ENCODE results near the gene ST7.

ST7 gene

GRCh38 chr7:116979430-116979829 is 26.1 kb downstream of the ST7 start:
- DNase-seq (ENCODE audit: low read depth), result no peak

DNA sequence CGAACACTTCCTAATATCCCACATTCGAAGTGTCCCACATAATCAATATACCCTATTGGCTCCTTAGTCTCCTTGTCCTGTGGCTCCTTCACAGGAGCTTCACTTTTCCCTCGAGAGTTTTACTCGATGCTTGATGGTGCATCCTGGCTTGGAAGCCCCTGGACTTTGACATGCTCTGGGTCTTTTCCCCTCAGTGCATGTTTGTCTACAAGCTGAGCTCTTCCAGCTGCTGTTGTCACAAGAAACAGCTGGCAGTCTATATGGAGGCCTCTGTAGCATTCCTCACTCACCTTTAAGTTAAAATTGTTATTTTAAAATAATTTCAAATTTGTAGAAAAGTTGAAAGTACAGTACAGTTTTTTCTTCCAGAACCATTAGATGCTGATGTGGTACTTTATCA is 27.1 kb downstream of the ST7 start:
- no peak for DNase-seq (ENCODE audit: low read depth)

- DNase-seq (ENCODE audit: low read depth), result no peak
These were observed 28.6 kb downstream of the ST7 start for GRCh38 chr7:116981939-116982338.

DNA sequence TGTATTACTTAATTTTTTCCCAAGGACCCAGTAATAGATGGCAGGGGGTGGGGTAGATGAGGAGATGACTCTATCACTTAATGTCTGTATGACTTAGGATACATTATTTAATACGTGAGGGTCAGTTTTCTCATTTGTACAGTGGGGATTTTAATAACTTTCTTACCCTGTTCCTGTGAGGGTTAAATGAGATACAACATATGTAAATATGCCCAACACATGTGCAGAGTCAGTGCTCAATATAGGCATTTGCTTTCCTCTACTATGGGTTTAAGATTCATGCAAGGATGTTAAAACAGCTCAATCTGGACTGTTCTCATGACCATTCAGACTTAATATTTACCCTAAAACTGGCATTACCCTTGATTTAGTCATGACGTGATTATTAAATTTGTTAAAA is 31.2 kb downstream of the ST7 start:
- no peak for DNase-seq (ENCODE audit: low read depth)

GRCh38 chr7:116984917-116985316 is 31.6 kb downstream of the ST7 start:
- no peak for DNase-seq (ENCODE audit: low read depth)

DNA sequence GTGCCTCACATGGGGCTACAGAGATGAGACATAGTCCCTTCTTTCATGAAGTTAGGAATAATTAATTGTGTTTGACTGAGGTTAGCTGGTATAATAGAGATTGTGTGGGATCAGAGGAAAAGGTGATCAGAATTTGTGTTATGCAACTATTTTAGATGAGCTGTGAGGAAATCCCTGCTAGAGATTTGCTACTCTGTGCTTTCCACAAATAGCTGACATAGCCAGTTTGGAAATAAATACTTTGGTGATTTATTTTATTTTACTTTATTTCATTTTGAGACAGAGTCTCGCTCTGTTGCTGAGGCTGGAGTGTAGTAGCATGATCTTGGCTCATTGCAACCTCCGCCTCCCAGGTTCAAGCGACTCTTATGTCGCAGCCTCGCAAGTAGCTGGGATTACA is 32.3 kb downstream of the ST7 start:
- no peak for DNase-seq (ENCODE audit: low read depth)

DNA sequence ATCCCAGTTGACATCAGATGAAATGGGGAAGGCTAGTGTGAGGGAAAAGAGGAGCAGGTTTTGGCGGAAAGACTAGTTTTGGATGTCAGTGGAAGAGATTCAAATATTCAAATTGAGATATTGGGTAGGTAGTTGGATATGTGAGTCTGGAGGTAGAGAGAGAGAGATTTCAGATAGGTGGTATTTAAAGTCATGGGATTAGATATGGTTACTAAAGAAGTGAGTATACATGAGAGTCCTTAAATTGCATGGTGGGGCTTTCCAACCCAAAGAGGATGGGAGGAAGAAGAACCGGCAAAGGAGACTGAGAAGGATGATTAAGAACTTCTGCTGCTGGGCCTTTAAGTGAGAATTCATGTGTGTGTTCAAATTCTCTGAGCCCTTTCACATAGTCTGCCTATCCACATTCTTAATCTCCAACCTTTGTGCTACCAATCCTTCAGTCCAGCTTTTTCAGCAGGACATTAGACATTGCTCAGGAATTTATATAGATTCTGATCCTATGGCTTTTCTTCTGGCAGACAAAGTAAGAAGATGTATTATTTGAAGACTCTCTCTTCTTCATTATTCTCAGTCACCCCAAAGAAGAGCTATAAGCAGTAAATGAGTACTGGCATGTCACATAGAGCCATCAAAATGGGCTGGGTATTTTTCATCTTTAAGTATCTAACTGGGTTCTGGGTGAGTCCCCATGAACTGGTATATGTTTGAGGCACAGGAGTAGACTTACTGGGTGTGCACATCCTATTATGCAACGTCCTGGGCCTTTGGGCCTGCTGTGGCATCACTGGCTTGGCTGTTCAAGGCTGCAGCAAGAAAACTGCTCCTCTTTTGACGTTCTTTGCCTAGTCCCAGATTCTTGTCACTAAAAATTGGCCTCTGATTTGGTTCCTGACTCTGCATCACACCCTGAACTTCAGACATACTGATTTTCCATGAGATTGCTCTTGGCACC is 33.6 kb downstream of the ST7 start:
- no peak for DNase-seq (ENCODE audit: low read depth)

DNA sequence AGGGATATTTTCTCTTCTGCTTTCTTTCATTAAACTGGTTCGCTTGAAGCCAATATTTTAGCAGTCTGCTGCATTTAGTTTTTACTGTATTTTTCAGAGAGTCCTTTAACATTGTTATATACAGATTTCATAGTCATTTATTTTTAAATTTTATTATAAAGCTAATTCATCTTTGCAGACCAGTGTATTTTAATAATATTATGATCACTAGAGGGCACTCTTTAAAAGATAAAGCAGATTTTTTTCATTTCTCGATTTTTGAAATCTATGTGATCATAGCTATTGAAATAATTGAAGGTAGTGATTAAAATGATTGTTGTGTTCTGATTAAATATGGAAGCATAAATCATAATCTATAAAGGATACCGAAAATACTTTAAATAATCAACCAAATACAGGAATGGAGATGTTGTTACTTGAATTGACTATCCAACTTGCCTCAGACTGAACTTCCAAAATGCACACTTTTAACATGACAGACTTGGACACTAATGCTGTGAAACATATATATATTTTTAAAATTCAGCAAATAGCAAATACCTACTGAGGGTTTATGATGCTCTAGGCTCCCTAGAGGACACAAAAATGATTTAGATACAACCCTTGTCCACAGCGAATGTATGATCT is 35.2 kb downstream of the ST7 start:
- no peak for DNase-seq (ENCODE audit: low read depth)

GRCh38 chr7:116990056-116990455 is 36.8 kb downstream of the ST7 start:
- DNase-seq (ENCODE audit: low read depth), result no peak

- DNase-seq (ENCODE audit: low read depth), result no peak
These were observed 37.9 kb downstream of the ST7 start for GRCh38 chr7:116991233-116991632.

DNA sequence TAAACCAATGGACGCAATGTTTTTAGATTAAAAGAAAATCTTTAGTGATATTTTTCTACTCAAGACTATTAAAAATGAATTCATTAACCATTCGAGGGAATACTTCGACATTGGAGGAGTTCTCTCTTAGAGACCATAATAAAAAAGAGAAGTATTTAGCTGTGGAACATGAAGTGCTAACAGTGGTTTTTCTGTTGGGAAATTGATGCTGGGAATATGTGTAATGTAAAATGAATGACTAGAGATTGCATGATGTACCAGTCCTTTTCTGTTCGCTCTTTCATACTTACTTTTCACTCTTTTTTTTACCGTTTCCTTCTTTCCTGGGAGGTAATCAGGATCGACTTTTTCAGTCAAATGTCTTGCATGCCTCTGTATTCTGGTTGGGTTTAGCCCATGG is 41.3 kb downstream of the ST7 start:
- DNase-seq (ENCODE audit: low read depth), result no peak

DNA sequence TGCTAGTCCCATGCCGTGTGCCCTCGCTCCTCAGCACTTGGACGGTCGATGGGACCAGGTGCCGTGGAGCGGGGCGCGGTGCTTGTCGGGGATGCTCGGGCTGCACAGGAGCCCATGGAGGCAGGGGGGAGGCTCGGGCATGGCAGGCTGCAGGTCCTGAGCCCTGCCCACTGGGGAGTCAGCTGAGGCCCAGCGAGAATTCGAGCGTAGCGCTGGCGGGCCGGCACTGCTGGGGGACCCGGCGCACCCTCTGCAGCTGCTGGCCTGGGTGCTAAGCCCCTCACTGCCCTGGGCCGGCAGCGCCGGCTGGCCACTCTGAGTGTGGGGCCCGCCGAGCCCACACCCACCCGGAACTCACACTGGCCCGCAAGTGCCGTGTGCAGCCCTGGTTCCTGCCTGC is 44.7 kb downstream of the ST7 start:
- DNase-seq (ENCODE audit: low read depth), result no peak

DNA sequence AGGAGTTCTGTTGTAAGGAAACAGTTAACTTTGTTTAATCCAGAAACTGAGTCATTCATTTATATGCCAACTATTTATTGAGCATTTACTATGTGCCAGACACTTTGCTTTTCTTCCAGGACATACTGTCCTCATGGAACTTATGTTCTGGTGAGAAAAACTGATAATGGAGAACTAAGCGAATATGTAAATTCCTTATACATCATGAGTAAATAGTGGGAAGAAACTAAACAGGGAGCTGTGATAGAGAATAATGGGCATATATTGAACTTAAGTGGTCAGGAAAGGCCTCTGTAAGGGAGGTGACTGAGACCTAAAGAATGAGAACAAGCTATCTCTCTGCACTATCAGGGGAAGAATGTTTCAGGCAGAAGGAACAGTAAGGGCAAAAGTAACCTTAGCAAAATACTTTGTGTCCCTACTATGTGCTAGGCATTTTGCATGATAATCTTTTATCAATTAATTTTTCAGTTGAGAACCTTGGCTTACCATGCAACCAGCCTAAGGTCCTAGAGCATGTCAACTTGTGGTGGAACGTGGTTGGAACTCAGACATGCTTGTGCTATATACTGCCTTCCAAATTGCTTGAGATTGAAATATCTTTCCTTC is 45.4 kb downstream of the ST7 start:
- no peak for DNase-seq (ENCODE audit: low read depth)

DNA sequence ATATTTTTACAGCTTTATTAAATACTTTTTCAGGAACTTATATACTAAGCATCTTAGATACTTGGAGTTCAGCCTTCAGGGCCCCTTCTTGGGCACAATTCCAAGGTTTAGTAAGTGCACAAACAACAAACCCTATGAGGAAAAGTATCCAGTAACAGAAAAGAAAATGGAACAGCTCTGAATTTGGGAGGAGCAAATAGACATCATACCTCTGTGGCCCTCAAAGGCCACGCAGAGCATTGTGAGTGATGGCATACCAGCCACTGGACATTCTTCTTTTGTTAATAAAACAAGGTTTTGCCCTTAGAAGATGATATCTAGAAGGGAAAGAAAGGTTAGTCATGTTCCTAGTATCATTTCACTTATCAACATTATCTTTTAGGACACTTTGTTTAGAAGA is 46.0 kb downstream of the ST7 start:
- DNase-seq (ENCODE audit: low read depth), result no peak

DNA sequence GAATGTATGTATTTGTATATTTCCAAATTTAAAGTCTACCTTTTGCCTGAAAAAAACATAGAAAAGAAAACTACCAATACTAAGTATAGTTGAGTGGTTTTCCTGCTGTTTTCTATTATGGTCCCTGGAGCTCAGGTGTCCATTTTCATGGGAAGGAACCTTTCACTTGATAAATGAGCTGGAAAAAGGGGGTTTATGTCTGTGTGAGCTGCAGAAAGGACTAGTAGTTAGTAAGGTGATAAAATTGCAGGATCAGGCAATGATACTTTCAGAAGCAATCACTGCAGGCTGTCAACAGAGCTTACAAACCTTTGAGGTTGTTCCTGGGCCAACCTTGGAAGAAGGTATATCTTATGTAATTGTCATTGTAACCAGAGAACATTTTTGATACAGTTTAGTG is 48.0 kb downstream of the ST7 start:
- no peak for DNase-seq (ENCODE audit: low read depth)

DNA sequence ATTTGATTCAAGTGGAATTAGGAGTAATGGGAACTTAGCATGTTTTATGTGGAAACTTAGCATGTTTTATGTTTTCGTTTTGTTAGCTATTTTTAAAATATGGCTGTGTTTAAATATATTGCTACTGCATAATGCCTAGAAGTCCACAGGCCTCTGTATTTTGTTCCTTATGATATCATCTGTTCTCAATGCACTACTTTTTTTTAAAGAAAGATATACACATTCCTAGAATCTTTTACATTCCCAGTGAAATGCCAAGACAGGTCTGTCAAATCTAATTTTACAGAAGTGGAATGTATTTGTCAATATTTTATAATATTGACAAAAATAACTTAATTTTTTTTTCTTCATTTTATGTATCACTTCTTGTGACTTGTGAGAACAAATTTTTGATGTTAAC is 51.6 kb downstream of the ST7 start:
- DNase-seq (ENCODE audit: low read depth), result no peak

DNA sequence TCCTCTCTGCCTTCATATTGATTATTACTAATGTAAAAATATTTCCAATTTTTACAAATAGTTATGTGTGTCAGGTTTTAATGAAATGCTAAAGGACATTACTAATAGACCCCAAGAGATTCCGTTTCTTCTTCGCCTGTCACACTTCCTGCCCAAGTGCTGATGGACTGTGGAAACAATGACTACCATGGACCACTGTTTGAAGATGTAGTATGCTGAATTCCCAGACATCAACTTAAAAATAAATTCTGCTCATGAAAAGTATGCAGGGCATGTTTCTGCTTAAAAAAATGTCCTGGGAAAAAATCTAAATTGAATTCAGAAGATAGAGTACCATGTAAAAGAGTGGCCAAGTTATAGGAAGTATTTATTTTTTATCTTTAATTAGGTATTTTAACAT is 52.1 kb downstream of the ST7 start:
- no peak for DNase-seq (ENCODE audit: low read depth)

DNA sequence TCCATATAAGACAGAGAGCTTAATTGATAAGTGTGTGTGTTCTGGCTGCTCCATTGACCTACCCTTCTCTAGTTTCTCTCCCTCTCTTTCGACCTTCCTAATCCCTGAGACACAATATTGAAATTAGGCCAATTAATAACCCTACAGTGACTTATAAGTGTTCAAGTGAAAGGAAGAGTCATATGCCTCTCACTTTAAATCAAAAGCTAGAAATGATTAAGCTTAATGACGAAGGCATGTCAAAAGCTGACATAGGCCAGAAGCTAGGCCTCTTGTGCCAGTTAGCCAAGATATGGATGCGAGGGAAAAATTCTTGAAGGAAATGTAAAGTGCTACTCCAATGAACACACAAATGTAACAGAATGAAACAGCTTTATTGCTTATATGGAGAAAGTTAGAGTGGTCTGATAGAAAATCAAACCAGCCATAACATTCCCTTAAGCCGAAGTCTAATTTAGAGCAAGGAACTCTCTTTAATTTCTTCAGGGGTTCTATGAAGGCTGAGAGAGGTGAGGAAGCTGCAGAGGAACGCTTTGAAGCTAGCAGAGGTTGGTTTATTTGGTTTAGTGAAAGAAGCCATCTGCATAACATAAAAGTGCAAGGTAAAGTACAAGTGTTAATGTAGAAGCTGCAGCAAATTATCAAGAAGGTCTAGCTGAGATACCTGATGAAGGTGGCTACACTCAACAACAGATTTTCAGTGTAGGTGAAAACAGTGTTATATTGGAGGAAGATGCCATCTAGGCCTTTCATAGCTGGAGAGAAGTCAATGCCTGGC is 53.8 kb downstream of the ST7 start:
- no peak for DNase-seq (ENCODE audit: low read depth)

- DNase-seq (ENCODE audit: low read depth), result no peak
These were observed 55.0 kb downstream of the ST7 start for GRCh38 chr7:117008118-117008885.

DNA sequence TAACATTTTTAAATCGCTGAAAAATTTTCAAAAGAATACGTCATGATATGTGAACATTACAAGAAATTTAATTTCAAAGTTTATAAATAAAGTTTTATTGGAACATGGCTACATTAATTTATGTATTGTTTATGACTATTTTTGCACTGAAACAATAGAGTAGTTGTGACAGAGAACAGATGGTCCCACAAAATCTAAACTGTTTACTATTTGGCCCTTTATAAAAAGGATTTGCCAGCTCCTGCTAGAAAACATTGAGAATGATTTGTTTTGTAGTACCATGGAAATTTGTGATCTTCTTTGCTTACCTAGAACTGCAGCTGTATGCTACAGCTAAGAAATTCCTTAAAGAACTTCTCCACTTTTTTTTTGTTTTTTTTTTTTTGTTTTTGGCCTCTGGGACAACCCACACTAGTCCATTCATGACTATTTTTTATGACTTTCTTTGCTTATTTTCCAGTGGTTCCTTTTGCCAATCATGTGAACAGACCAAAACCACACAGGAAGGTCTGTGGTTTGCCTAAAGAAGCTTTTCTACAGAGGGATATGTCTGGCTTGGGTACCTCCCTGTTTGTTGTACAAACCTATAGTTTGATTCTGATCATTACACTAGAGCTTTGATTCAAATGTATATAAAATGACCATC is 55.7 kb downstream of the ST7 start:
- DNase-seq (ENCODE audit: low read depth), result no peak

- DNase-seq (ENCODE audit: low read depth), result no peak
These were observed 56.5 kb downstream of the ST7 start for GRCh38 chr7:117009705-117010361.

Data from activated T-cell treated with anti-CD3 and anti-CD28 coated beads for 24 hours (primary cell).